Subcutaneous abdominal adipose tissue (tissue), 5 donors: ENCODE results near the gene SCN10A.

ENCODE experiments used
- H3K27ac ChIP-seq: one replicate; pipeline ENCODE4 v1.7.0; 2013; ENCODE audit warnings: low read depth, mild to moderate bottlenecking, inconsistent platforms, low read length, moderate library complexity
- H3K27me3 ChIP-seq, 5 donors: one replicate each; pipeline ENCODE4 v1.7.0; 2013; ENCODE audit warnings: low read length in 5 of 5, inconsistent platforms in 1 of 5; ENCODE audit not compliant: control insufficient read depth in 5 of 5, insufficient read depth in 4 of 5
- H3K36me3 ChIP-seq, 5 donors: one replicate each; pipeline ENCODE4 v1.7.0; 2013; ENCODE audit warnings: low read length in 5 of 5; ENCODE audit not compliant: control insufficient read depth in 5 of 5, insufficient read depth in 5 of 5
- H3K4me1 ChIP-seq, 5 donors: one replicate each; pipeline ENCODE4 v1.7.0; 2013; ENCODE audit warnings: low read length in 5 of 5, mild to moderate bottlenecking in 3 of 5, moderate library complexity in 1 of 5; ENCODE audit not compliant: control insufficient read depth in 5 of 5, insufficient read depth in 5 of 5
- H3K4me3 ChIP-seq, 5 donors: one replicate each; pipeline ENCODE4 v1.7.0; 2013; ENCODE audit warnings: low read length in 5 of 5, low read depth in 1 of 5
- H3K9ac ChIP-seq, 5 donors: one replicate each; pipeline ENCODE4 v1.7.0; 2013; ENCODE audit warnings: low read length in 5 of 5, mild to moderate bottlenecking in 4 of 5, moderate library complexity in 3 of 5
- H3K9me3 ChIP-seq, 5 donors: one replicate each; pipeline ENCODE4 v1.7.0; 2013; ENCODE audit warnings: low read length in 5 of 5; ENCODE audit not compliant: control insufficient read depth in 5 of 5
- donor health status: healthy.
- donor health status: healthy.
- donor health status: healthy.
- donor health status: healthy.
- donor health status: healthy.

Gene SCN10A

DNA sequence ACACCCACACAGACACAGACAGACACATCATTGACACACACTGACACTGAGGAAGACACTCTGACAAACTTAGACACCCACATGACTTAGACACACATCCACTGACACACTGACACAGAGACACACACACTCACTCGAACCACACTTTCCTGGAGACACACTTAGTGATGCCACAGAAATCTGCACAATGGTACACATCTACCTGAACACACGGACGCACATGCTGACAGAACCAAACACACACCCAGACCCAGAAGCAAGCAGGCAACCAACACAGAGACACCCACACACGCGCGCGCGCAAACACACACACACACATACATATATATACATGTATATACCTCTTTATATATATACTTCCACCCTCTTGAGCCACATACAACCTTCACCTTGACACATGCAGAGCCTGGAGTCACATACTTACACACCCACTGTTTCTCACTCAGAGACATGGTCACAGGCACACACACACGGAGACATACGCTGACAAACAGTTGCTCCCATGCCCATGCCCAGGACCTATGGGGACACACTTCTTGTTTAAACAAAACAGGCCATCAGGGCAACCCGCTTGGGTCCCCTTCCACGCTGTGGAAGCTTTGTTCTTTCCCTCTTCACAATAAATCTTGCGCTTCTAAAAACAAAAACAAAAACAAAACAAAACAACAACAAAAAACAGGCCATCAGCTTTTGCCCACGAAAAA is 165.6 kb downstream of the SCN10A start:
- Histone ChIP-seq H3K27me3 (peaks cover 5 to 40% (median 36%) of the 10 kb centered on the region in 5 donors), H3K4me3 (peak overlapping the region in 4 of 5 donors; percentile 48 to 59 (median 54)), H3K4me1 (peaks cover 3 to 23% (median 14%) of the 10 kb centered on the region in 5 donors), H3K27ac (no peak overlapping the region), H3K9me3 (peaks cover 0 to 4% (median 0%) of the 10 kb centered on the region in 5 donors), H3K36me3 (no peaks in the 10 kb centered on the region), H3K9ac (peak overlapping the region in 1 of 5 donors; percentile 42)

DNA sequence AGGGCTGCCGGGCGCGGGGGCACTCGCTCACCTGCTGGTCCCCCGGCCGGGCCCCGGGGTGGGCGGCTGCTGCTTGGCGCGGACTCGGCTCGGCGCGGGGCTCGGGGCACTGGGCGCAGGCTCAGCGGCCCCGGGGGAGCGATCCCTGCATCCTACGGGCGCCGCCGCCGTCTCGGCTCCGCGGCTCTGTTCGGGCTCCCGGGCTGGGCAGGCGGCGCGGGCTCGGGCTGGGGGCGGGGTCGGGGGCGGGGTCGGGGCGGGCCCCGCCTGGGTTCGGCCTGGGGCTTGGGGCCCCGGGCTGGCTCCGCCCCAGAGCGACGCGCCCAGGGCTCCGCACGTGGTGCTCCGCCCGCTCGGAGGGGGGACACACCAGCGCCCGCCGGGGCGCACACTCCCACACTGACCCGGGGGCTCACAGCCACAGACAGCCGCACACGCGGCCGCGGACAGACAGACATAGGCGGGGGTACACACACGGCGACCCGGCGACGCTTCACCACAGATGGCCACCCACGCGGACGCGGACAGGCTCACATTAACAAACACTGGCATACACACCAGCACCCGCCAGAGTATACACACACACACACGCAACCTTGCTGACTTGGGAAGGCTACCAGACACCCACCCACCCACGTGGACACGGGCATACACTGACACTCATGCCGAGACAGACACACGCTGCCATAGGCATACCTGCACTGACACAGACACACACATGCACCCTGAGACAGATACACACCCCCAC is 166.3 kb downstream of the SCN10A start, which contains the start of gene SCN5A:
SCN5A (minus strand) TSS at position 188 of the 748 bp plus-strand sequence. CDS start 16,380 bp downstream, outside the sequence.
- H3K27me3 ChIP-seq = peaks cover 8 to 45% (median 38%) of the 10 kb centered on the region in 5 donors
- peak within 1 kb of the TSS; percentile 45 to 59 (median 51) for H3K4me3 ChIP-seq
- H3K27ac ChIP-seq = no peak within 1 kb of the TSS
- H3K9ac ChIP-seq = peak within 1 kb of the TSS in 2 of 5 donors; percentile 42 to 44
- peaks cover 0 to 4% (median 0%) of the 10 kb centered on the region in 5 donors for H3K9me3 ChIP-seq
- no peaks in the 10 kb centered on the region for H3K36me3 ChIP-seq
- H3K4me1 ChIP-seq = peaks cover 3 to 23% (median 14%) of the 10 kb centered on the region in 5 donors

DNA sequence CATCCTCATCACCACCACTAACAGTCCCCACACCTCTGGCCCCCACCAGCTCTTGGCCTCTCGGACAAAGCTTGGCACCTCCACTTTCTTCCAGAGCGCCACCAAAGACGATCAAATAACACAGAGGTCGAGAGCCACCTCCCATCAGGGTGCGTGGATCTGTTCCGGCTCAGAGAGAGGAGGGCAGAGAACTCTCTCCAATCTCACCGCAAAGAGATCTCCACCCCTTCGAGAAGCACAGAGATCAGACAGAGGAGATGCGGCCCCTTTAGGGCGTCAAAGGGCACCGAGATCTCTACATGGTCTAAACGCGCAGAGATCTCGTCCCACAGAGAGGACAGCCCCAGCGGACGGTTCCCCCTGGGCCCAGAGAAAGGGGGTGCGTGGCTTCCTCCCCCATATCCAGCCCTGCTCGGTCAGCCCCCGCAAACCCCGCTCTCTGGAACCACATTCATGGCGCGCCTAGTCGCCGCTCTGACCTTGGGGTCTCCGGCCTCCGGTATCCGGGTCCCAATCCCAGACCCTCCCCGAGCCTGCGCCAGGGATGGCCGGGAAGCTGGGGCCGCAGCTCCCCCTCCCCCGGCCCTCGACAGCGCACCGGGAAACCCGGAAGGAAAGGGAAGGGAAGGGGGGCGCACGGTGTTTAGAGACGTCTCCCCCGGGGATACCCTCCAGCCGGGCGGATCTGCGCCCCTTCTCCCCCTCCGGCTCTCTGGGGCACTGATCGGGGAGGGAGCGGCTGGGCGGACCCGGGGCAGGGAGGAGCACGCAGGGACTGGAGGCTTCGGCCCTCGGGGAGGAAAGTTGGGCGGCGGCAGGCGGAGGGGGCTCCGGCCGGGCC is 167.1 kb downstream of the SCN10A start:
- H3K9ac ChIP-seq = no peak overlapping the region
- H3K4me1 ChIP-seq = peaks cover 3 to 23% (median 14%) of the 10 kb centered on the region in 5 donors
- no peaks in the 10 kb centered on the region for H3K36me3 ChIP-seq
- peaks cover 0 to 4% (median 0%) of the 10 kb centered on the region in 5 donors for H3K9me3 ChIP-seq
- H3K27ac ChIP-seq = no peak overlapping the region
- peak overlapping the region in 4 of 5 donors; percentile 36 to 51 (median 40) for H3K4me3 ChIP-seq
- peaks cover 11 to 45% (median 38%) of the 10 kb centered on the region in 5 donors for H3K27me3 ChIP-seq

GRCh38 chr3:38648024-38648658 is 167.9 kb downstream of the SCN10A start:
- Histone ChIP-seq H3K27me3 (peaks cover 15 to 47% (median 40%) of the 10 kb centered on the region in 5 donors), H3K27ac (no peak overlapping the region)

DNA sequence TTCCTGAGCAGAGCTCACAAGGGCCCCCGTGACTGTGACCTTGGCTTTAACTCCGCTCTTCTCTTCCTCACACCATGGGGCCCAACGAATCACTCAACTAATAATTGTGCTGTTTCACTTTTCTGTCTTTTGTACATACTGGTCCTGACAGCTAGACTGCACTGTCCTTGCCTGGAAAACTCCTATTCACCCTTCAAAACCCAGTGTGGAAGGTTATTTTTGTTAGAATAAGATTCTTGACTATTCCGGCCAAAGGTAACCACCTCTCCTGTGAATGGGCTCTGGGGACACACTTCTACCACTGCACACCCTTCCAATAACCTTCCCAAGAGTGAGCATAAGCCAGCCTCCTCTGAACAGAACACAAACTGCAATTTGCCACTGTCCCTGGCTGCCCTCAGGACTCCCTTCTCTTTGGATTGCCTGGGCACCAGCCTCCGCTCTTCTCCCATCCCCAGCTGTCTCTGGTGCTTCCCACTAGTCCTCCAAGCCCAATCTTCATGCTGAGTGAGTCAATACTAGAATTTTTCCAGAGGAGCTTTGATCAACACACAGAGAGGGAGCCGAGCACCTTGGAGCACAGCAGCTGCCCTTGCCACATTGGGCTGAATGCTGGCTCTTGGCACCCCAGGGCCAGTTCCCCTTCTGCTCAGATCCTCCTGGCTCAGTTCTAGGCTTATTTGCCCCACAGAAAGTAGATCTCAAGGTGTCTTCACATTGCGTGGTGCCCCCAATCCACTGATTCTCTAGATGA is 168.6 kb downstream of the SCN10A start:
- H3K27ac ChIP-seq = no peak overlapping the region
- no peaks in the 10 kb centered on the region for H3K9me3 ChIP-seq
- no peak overlapping the region for H3K4me3 ChIP-seq
- peaks cover 3 to 23% (median 14%) of the 10 kb centered on the region in 5 donors for H3K4me1 ChIP-seq
- no peaks in the 10 kb centered on the region for H3K36me3 ChIP-seq
- peaks cover 22 to 49% (median 40%) of the 10 kb centered on the region in 5 donors for H3K27me3 ChIP-seq
- H3K9ac ChIP-seq = no peak overlapping the region

More at GRCh38 chr3:38648024-38648658, 167.9 kb downstream of the SCN10A start:
- no peak overlapping the region for H3K9ac ChIP-seq
- H3K36me3 ChIP-seq = no peaks in the 10 kb centered on the region
- H3K9me3 ChIP-seq = peaks cover 0 to 4% (median 0%) of the 10 kb centered on the region in 5 donors
- H3K4me3 ChIP-seq = no peak overlapping the region
- H3K4me1 ChIP-seq = peaks cover 3 to 23% (median 14%) of the 10 kb centered on the region in 5 donors
